Measurements from ENCODE around the gene DIPK2A.

The DIPK2A gene

DNA sequence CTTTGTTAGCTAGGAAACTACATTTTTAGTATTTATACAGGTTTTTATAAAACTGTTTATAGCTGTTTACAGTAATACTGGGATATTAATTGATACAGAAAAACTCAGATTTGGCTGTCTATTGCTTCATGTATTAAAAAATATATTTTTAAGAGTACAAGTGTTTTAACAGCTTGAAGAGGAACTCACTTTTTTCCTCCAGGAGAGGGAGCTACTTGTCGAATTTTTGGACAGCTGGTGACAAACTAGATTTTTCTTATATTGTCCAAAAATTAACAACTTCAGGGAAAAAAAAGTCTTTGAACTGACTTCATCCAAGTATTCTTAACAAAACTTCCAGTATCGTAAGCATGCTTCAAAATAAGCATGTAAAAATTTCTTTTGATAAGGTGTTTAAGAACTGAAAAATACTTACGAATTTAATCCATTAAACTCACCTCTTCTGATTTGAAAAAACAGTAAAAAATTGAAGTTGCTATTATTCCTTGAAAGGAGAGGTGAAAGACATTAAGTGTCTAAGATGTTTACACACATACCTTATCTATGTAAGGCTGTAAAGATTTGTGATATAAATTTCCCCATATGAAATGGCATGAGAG, 4.0 kb downstream of the DIPK2A start:
- DNase-seq: peak; percentile 57

DNA sequence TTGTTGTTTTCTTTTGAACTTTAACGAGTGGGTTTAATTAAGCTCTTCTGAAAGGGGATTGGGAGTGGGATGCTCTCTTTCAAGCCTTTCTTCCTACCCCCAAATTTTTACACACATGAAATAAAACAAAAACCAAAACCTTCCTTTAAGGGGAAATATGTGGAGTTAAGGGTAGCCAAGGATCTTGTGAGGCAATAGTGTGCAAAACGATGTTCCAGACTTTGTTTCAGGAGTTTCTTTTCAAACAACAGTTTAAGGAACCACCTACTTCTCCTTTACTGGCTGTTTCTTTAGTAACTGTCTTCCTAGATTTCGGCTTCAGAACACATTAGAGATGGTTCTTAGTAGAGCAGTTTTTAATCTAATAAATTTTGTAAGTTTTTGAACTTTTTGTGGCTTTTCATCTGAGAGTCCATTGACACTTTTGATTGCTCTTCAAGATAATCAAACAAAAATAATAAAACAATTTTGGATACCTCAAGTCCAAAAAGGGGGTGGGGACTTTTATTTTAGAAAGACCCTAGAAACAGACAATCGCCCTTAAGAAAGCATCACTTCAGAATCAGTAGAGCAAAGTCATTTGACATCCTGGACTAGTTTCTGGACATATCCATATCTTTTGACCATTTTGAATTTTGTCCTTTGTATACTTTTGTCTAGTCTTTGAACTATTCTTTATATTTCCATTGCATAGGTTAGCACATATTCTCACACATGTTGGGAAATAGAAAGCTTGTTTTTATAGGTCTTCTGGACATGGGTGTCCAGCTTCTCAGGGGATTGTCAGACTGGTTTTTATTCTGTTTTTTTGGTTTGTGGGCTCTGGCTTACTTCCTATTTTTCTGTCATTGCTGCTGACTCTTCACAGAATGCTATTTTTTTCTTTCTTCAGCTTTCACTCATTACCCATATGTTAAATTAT, 6.0 kb downstream of the DIPK2A start:
- DNase-seq: no peak

DNA sequence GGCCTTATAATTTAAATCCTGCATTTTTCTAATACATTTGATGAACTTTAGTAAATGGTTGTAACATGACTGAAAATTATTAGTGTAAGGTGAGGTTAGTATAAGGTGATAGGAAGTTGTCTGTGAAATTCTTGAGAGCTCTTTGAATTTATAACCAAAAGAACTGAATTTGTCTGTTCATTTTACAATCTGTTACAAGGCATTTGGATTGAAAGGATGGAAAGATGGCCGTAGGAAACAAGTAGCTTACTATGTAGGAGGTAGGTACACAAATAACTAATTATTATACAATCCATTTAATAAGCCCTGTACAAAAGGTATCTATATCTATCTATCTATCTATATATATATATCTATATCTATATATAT, 6.6 kb downstream of the DIPK2A start:
- no peak for DNase-seq

DNA sequence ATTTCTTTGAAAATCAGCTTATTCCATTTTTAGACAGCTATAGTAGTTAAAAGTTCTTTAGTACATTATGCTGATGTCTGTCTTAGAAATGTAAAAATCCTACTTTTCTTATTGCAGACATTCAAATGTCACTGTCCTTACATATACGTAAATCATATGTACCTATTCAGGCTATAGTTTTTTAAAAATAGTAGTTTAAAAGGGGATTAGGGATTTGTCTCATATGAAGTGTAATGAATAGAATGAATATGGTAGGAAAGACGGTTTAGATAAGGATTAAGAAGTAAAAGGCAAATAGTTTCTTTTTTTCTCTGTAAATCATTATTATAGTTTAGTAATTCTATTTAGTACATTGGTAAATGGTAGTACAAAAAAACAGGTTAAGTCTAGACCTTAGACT, 7.4 kb downstream of the DIPK2A start:
- DNase-seq: no peak

DNA sequence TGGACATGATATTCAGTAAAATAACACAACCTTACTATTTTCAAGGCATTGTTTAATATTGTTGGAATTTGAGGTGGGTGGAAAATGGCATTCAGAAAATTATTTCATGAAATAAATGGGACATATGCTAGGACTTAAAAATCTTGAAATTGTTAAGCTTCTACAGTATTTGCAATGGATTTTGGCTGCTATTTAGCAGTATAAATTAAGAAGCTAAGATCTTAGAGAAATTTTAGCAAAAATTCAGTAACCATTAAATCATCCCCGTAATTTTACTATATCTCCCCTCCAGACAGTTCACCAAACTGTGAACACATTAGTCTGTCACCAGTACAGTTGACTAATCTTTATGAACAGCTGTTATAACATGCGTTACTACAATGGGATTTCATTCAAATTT, 8.2 kb downstream of the DIPK2A start:
- no peak for DNase-seq

DNA sequence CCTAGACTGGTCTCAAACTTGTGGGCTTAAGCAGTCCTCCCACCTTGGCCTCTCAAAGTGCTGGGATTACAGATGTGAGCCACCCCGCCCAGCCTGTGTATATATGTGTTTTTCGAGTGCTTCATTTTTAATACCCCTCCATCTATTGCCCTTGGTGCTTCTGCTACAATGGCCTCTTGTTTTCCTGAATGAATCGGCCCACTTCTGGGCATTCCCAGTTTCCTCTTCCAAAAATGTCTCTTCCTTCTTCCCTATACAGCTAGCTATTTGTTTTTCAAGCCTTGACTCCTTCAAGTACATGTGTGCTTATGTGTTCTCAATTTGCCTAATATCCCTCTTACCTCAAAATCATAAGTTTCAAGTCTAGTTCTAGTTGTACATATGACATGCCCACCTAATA, 16.7 kb downstream of the DIPK2A start:
- no peak for DNase-seq

DNA sequence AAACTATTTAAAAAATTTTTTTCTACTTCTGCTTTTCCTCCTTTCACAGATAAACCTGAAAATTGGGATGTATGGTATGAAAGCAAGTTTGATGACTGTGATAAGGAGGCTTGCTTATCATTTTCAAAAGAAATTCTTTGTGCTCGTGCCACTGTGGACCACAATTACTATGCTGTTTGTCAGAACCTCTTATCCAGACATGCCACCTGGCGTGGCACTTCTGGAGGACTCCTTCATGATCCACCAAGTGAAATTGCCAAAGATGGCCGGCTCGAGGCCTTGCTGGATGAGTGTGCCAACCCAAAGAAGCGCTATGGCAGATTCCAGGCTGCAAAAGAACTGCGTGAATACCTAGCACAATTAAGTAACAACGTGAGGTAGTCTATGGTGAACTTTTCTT, 17.8 kb downstream of the DIPK2A start:
- DNase-seq: no peak

DNA sequence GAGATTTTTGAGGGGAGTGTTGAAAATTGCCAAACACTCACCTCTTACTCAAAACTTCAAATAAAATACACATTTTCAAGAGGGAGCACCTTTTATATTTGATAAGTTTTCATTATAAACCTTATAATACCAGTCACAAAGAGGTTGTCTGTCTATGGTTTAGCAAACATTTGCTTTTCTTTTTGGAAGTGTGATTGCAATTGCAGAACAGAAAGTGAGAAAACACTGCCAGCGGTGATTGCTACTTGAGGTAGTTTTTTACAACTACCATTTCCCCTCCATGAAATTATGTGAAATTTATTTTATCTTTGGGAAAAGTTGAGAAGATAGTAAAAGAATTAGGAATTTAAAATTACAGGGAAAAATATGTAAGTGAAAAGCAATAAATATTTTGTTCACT, 20.1 kb downstream of the DIPK2A start:
- no peak for DNase-seq

DNA sequence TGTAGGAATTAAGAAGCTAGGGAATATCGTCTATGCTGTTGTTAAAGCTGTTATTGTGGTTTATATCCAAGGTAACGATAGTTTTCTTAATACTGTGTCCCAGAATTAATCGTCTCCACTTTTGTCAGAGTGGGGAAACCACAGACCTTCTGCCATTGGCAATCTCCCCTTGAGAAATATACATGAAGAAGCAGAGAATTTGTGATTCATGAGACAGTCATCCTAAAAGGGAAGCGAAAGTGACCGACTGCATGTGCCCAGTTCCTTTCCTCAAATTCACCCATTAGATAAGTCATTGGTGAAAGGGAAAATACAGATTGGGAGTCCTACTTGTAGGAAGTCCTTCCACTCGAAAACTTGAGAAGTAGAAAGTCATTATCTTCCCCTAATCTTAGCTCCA, 26.6 kb downstream of the DIPK2A start:
- no peak for DNase-seq

DNA sequence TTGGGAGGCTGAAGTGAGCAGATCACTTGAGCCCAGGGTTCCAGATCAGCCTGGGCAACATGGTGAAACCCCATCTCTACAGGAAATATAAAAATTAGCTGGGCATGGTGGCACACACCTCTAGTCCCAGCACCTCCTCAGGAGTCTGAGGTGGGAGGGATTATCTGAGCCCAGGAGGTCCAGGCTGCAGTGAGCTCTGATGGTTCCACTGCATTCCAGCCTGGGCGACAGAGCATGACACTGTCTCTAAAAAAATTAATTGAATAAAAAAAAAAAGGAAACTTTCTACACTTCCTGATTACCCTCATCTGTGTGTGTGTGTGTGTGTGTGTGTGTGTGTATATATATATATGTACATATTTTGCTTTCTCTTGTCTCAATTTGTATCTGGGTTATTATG, 31.4 kb downstream of the DIPK2A start:
- DNase-seq: no peak

DNA sequence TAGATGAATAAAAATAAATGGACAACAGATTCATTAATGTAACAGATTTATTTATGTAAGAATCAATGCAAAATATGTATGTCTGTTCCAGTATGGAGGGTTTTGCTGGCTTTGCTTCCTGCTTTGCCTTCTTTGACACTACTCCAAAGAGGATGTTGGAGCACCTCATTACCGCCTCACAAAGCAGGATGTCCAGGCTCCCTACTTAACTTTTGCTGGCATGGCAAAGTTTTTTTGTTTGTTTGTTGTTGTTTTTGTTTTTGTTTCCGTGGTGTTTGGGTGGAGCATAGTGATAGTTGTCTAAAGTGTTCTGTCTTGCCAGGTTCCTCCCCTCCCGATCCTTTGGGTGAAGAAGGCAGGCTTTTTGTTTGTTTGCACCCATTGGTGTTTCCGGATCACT, 38.7 kb downstream of the DIPK2A start:
- no peak for DNase-seq

DNA sequence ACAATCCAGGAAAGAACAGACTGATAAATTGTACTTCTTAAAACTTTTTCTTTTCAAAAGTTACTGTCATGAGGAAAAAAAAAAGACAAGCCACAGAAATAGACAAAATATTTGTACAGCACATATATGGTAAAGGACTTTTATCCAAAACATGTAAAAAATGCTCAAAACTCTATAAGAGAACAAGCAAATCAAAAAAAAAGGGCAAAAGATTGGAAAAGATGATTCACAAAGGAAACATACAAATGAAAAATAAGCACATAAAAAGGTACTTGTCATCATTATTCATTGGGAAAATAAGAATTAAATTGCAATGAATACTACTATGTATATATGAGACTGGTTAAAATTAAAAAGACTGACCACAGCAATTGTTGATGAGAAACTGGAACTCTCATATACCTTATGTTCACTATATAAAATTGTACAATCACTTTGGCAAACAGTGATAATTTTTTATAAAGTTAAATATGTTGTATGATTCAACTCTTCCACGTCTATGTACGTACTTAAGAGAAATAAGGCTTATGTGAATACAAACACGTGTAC, 39.7 kb downstream of the DIPK2A start:
- DNase-seq: no peak

DNA sequence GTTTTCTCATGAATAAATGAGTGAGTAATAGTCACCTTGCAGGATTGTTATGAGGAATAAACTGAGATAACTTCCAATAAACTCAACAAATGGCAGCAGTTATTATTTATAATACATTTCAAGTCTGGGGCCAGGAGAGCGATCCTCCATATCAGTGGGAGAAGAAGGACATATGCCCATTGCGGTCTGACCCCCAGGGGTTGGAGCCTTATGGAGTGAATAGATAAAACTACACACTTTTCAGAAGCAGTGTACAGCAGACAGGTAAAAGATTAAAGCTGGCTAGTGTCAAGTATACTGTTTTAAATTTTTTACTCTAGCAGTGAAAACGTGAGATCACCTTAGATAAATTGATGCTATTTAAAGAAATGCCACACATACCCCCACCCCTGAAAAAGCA, 43.5 kb downstream of the DIPK2A start:
- DNase-seq: no peak

DNA sequence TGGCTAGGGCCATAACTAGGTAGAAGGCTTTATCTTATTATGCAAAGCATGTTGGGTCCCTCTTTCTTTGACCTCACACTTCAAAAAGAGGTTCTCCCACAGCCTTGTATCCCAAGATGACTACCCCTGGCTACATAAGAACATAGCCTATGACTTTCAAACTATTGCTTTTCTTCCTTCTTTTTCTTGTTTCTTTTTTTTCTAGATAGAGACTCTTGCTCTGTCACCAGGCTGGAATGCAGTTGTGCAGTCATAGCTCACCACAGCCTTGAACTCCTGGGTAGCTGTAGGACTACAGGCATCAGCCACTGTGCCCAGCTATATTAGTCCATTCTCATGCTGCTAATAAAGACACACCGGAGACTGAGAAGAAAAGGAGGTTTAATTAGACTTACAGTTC, 47.2 kb downstream of the DIPK2A start:
- no peak for DNase-seq
